SH-SY5Y (cell line): Measurements from ENCODE around the gene JAKMIP2.

Experiments
- GATA2 ChIP-seq: IDR thresholded peaks from 2 replicates; pipeline ENCODE4 v1.6.1; 2011; ENCODE audit warnings: mild to moderate bottlenecking, low read depth, low read length
- GATA3 ChIP-seq: IDR thresholded peaks from 2 replicates; pipeline ENCODE4 v1.6.1; 2011; ENCODE audit warnings: low read depth, mild to moderate bottlenecking, low read length, moderate library complexity

DNA sequence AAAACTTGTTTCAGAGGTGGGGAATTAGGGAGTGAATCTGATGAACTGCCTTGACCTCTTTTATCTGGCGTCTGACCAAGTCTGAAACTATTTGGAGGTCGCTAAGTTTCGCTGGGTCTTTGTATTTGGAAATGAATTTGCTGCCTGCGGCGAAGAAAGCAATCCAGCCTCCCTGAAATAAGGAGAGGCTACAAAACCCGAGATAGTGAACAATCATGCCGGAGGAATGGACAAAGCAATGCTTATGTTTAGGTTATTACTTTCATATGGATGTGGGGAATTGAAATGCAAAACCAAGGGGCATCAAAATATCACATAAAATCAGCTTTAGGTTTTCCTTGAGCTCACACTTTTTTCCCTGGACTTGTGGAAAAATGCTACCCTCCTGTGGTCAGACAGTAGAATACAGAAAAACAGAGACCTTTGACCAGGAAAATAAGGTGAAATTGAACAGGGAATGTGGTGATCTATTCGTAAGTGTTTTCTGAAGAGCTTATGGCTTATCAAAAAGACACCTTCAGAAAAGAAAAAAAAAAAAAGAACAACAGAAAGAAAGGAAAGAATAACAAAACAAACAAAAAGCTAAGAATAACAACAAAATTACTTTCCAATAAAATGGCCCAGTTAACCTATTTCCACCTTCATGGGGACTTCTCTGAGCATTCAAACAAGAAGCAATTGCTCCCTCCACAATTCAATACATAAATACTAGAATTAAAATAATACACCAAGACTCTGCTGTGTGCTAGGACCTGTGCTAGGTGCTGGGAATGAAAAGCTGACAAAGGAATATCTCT lies 204.1 kb downstream of the JAKMIP2 start:
- TF ChIP-seq GATA2 (no peak), GATA3 (no peak)
